ENCODE measurements around the gene PFKP.

PFKP gene

DNA sequence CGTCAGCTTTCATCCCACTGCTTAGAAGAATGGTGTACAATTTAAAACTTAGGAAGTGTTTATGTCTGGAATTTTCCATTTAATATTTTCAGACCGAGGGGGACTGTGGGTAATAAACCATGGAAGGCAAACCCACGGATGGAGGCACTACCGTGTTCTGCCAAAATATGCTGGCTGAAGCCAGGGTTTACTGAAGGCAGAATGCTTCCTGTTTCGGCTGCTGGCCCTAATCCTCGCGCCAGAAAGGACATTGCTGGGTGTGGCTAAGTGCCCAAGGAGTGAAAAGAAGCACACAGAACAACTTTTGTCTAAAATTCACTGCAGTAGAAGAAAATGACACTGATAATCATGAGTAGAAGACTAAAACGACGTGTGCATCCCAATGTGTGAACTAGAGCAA lies 72.9 kb downstream of the PFKP start:
- DNase-seq, result no peak

- DNase-seq, result no peak
These were observed 74.1 kb downstream of the PFKP start for GRCh38 chr10:3141351-3142005.

DNA sequence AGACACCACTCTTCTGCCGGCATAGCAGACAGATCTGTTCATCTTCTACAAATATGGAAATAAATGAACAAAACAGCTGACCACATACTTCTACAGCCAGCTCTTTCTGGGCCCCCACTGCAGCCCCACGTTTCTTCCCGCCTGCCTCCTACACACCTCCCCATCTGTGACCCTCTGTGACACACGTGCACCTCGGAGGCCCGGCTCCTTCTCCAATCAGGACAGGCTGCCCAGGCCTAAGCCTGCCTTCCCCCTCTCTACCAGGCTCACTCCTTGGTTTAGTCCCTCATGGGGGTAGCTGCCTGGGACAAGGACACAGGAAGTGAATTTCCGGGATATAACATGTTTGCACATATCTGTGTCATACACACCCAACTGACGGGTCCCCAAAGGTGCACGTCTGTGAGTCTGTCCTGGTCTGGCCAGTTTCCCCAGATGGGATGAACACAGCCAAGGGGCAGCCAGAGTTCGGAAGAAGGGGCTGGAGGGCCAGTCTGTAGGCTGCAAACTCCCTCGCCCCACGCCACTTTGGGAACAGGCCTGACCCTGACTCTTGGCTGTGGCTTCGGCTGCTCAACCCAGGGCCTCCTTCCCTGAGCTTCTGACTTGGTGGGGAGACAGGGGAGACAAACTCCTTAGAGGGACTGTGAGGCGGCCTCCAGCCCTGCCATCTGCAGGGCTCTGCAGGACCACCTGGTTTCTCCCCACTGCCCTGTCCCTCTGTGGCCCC lies 75.0 kb downstream of the PFKP start:
- DNase-seq, result no peak

DNA sequence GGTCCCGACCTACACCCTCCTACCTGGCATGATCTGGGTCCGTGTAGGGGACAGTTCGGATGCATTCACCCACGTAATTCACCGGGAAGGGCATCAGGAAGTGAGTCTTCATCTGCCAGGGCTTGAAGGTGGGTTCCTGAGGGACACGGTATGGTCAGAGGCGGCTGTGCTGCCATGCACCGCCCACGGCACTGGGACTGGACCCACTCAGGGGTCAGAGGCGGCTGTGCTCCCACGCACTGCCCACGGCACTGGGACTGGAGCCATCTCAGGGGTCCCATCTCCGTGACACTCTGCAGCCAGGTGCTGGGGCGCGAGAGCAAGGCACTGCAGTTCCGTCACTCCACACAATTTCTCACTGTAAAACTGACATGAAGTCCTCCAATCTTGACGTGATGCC lies 76.0 kb downstream of the PFKP start:
- no peak for DNase-seq

- no peak for DNase-seq
These were observed 76.6 kb downstream of the PFKP start for GRCh38 chr10:3143791-3144434.

DNA sequence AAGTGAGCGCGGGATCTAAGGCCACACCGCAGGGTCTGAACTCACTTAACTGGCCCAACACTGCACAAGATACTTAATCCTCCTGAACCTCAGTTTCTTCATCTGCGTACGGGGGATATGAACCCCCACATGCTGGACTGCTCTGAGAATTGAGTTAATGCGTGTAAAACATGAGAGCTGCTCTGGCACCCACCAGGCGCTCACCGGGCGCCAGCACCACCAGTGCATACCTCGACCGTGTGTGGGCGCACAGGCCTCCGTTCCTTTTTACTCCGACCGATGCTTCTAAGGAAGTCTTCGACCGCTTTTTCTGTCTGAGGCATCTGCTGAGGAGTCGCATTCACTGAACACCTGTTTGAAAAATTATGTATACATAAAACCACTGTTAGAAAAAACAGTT lies 78.0 kb downstream of the PFKP start:
- no peak for DNase-seq

DNA sequence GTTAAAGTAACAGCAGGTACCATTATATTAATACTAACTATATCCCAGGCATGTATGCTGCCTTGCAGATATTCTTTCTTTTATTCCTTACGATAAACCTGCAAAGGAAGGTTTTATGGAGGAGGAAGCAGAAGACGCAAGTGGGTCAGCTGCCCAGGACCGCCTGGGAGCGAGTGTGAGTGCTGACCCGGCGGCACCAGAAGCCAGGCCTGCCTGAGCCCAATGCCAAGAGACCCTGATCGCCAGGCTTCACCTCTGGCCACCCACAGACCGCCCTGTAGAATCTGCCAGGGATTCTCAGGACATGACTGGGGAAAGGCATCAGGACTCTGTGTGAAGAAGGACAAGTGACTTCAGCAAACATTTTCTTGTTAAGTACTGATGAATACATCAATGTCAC lies 78.9 kb downstream of the PFKP start:
- DNase-seq, result no peak

GRCh38 chr10:3147117-3147820 lies 79.9 kb downstream of the PFKP start:
- no peak for DNase-seq

DNA sequence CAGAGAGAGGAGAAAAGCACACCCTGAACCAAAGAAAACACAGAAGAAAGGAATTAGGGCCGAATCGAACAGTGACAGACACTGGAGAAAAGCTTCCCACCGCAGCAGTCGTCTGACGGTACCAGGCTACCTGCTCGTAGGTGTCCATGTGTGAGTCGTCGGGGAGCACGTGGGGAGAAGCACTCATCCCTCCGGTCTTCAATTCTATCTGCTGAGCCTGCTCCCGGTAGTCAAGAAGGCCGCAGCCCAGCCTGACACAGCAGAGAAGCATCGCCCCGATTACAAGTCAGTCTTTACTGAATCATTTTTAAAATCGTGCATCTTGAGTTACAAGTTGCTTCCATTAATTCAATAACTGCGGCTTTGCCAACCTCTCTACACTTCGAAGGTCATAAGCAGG lies 80.7 kb downstream of the PFKP start:
- DNase-seq, result no peak

- no peak for DNase-seq
These were observed 81.6 kb downstream of the PFKP start for GRCh38 chr10:3148994-3149393.

- DNase-seq, result no peak
These were observed 82.6 kb downstream of the PFKP start for GRCh38 chr10:3149918-3150317.

DNA sequence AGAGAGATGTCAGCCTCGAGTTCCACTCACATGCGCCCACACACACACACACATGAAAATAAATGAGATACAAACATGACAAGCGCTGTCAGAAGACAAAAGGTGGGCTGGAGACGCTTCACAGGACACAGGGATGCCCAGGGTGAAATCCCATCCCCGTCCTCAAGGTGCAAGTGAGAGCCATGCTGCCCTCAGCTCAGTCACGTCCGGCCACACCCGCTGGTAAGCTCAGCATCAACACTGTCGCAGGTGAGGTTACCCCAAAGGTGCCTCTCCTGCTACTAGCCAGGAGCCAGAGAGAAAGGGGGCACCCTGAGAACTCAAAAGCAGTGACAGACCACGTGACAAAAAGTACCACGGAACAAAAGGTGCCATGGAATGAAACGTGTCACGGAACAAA lies 83.0 kb downstream of the PFKP start:
- no peak for DNase-seq

- no peak for DNase-seq
These were observed 83.6 kb downstream of the PFKP start for GRCh38 chr10:3150961-3151360.

DNA sequence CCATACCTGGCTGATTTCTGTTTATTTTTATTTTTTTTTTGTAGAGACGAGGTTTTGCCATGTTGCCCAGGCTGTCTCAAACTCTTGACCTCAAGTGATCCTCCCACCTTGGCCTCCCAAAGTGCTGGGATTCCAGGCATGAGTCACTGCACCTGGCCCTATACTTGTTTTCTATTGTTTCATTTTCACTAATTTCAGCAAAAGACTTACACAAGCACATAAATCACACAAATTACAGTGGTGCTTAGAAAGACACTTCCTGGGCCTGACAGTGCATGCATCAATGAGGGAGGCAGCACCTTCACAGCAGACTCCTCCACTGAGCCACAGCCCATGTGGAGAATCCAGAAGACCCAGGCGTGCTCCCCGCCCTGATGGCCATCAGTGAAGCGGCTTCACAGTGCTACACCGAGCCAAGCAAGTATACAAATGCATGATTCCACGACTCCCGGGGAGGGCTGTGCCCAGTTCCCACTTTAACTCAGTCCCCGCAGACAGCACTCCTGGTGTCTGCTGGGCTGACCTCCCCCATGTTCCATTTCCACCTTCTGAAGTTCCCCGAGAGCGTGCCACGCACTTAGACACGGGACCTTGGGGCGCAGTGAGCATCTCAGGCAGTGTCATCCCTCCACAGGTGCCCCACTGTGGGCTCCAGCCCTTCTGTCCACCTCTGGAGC lies 84.7 kb downstream of the PFKP start:
- no peak for DNase-seq

GRCh38 chr10:3152566-3152935 lies 85.2 kb downstream of the PFKP start:
- no peak for DNase-seq

GRCh38 chr10:3154666-3155065 lies 87.3 kb downstream of the PFKP start:
- no peak for DNase-seq

- no peak for DNase-seq
These were observed 91.8 kb downstream of the PFKP start for GRCh38 chr10:3159152-3159551.

DNA sequence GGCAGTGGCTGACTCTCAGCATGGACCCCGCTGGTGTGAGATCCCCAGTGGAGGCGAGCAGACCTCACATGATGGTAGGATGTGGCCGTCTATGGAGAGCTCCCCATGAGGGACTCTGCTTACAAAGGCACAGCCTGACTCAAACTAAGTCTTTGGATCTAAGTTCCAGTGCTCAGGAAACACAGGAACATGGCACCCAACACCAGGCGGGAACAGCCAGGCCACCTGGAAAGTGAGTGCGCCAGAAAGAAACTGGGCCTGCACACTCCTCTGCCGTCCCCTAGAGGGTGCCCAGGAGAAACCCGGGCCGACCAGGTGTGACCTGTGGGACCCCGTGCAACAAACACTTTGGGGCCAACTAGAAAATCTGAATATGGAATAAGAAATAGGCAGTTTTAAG lies 95.2 kb downstream of the PFKP start:
- no peak for DNase-seq

DNA sequence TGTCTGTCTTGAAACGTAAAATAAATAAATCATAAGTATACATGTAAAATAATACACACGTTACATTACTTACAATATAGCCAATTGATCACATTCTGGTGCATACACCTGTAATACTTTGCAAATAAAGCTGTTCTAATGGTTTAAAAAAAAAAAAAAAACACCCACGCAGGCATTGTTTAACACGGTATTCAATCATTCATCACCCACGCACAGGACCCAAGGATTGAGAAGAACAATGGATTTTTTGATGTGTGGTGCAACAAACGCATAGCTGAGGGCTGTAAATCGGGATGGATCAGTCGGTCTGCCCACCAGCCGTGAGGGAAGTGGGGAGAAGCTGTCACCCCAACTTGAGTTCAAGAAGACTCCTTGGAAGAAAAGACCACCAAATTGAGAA lies 96.5 kb downstream of the PFKP start:
- no peak for DNase-seq

GRCh38 chr10:3165196-3165595 lies 97.8 kb downstream of the PFKP start:
- no peak for DNase-seq

- DNase-seq, result no peak
These were observed 99.3 kb downstream of the PFKP start for GRCh38 chr10:3166496-3167290.

DNA sequence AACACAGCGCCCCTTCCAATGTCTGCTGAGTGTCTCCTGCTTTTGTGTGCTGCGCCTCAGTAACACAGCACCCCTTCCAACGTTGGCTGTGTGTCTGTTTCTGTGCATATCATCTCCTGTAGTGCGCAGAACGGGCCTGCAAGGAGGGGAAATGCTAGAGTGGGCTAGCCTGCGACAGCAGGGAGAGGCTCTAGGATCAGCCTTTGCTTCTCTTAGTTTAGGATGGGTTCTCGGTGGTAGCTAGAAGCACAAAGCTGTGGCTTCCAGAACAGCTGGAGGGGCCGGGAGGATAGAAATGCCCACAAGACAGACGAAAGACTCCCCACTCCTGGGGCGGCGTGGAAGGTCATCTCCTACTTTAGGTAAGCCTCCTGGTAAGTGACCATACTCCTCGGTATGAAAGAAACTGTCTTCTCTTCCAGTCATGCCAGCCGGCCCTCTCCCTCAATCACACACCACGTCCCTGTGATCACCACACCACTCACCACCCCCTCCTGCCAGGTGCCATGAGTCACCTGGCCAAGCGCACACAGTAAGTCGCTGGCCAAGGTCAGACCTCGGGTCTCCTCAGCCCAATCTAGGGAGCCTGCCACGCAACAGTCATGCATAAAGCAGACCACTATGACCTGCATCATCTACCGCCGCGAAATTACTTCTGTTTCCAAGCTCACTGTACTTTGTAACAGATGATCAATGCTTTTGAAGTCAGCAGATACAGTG lies 100.4 kb downstream of the PFKP start:
- no peak for DNase-seq

Data from activated CD4-positive, alpha-beta T cell treated with anti-CD3 and anti-CD28 coated beads for 4 hours (primary cell).